GM19397 (cell line): ENCODE measurements around the gene BRD3OS.

Experiments
- ATAC-seq: cut with Tn5 transposase; IDR thresholded peaks from one replicate; pipeline ENCODE4 v1.9.1; 2021; ENCODE audit warnings: mild to moderate bottlenecking, moderate library complexity; ENCODE audit not compliant: unreplicated experiment

BRD3OS gene

GRCh38 chr9:134024828-134025605, at the start of gene BRD3OS:
Gene BRD3OS (plus strand): TSS chr9:134025481. CDS start chr9:134026748, 1,267 bp downstream.
- peak; percentile 90 for ATAC-seq

- no peak for ATAC-seq
Measured at GRCh38 chr9:133975511-133975910, 49.8 kb upstream of the BRD3OS start.

- no peak for ATAC-seq
Measured at GRCh38 chr9:133976191-133976861, 49.0 kb upstream of the BRD3OS start.

GRCh38 chr9:133976887-133977286, 48.4 kb upstream of the BRD3OS start:
- ATAC-seq = no peak

- no peak for ATAC-seq
Measured at GRCh38 chr9:133977421-133978201, 47.7 kb upstream of the BRD3OS start.

GRCh38 chr9:133978226-133978898, 46.9 kb upstream of the BRD3OS start:
- ATAC-seq = no peak

GRCh38 chr9:133978899-133979272, 46.4 kb upstream of the BRD3OS start:
- no peak for ATAC-seq

- ATAC-seq = no peak
Measured at GRCh38 chr9:133979273-133979920, 45.9 kb upstream of the BRD3OS start.

GRCh38 chr9:133979921-133980863, 45.1 kb upstream of the BRD3OS start:
- ATAC-seq = no peak

- no peak for ATAC-seq
Measured at GRCh38 chr9:133980864-133981588, 44.3 kb upstream of the BRD3OS start.

- ATAC-seq = no peak
Measured at GRCh38 chr9:133981589-133981957, 43.7 kb upstream of the BRD3OS start.

GRCh38 chr9:133981958-133982681, 43.2 kb upstream of the BRD3OS start:
- ATAC-seq = no peak

- no peak for ATAC-seq
Measured at GRCh38 chr9:133982971-133983720, 42.1 kb upstream of the BRD3OS start.

- no peak for ATAC-seq
Measured at GRCh38 chr9:133986061-133986460, 39.2 kb upstream of the BRD3OS start.

GRCh38 chr9:133986774-133987445, 38.4 kb upstream of the BRD3OS start:
- no peak for ATAC-seq

GRCh38 chr9:133987446-133987788, 37.9 kb upstream of the BRD3OS start:
- ATAC-seq = no peak
